Tibial nerve (tissue), 4 donors: ENCODE results near the gene FGFR3.

ENCODE experiments used
- EP300 ChIP-seq, 2 donors: sonication (generic); formaldehyde crosslinking; IDR thresholded peaks; one replicate each; pipeline ENCODE4 v1.6.1; 2017; ENCODE audit warnings: antibody characterized with exemption in 2 of 2, mild to moderate bottlenecking in 1 of 2
- POLR2A ChIP-seq, 2 donors: fragments of 450-650 bp; IDR thresholded peaks; one replicate each; pipeline ENCODE4 v1.6.1; 2017; ENCODE audit warnings: antibody characterized with exemption in 2 of 2, mild to moderate bottlenecking in 2 of 2, moderate library complexity in 2 of 2
- TF ChIP-seq, protein P1 (sequence below), 5 experiments: fragments of 200-600 bp in 3 of 5; fragments of 450-650 bp in 2 of 5; sonication (generic) in 3 of 5; IDR thresholded peaks; one replicate each; pipeline ENCODE4 v1.5.1; 2016 to 2019; ENCODE audit warnings: antibody characterized with exemption in 5 of 5, mild to moderate bottlenecking in 3 of 5, moderate library complexity in 2 of 5

DNA sequence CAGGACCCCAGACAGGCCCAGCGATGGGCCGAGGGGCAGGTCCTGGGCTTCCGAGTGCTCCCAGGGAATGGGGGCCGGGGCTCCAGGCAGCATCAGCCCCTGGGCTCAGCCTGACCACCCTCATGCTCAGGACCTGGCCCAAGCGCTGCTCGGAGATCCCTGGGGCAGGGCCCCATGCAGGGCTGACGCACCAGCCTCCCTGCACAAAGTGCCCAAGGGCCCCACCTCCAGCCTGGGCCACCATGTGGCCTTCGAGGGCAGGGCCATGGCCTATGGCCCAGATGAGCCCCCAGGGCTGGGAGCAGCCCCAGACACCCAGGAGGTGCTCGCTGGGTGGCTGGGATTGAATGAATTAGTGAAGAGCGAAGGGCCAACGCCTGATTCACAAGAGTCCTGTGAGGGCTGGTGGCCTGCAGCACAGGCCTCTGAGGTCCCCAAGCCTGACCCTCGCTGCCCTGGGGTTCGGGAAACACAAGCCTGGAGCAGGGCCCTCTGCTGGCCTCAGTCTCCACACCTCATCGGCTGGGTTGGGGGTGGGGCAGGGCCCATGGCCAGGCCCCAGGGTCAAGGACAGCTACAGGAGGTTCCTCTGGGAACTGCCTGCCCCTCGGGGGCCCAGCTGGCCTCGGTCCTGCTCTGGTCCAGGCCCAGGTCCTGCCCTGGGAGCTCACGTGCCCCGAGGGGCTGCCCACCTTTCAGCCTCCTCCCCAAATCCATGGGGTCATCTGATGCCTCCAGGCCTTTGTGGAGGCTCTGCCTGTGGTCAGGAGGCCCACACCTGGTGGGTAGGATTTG lies 13.3 kb upstream of the FGFR3 start:
- TF ChIP-seq, protein P1, sequence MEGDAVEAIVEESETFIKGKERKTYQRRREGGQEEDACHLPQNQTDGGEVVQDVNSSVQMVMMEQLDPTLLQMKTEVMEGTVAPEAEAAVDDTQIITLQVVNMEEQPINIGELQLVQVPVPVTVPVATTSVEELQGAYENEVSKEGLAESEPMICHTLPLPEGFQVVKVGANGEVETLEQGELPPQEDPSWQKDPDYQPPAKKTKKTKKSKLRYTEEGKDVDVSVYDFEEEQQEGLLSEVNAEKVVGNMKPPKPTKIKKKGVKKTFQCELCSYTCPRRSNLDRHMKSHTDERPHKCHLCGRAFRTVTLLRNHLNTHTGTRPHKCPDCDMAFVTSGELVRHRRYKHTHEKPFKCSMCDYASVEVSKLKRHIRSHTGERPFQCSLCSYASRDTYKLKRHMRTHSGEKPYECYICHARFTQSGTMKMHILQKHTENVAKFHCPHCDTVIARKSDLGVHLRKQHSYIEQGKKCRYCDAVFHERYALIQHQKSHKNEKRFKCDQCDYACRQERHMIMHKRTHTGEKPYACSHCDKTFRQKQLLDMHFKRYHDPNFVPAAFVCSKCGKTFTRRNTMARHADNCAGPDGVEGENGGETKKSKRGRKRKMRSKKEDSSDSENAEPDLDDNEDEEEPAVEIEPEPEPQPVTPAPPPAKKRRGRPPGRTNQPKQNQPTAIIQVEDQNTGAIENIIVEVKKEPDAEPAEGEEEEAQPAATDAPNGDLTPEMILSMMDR (IDR thresholded peaks at IDR 0.05): no peak
- no peak for TF ChIP-seq POLR2A (IDR thresholded peaks at IDR 0.05)
- no peak for TF ChIP-seq EP300 (IDR thresholded peaks at IDR 0.05)
